ENCODE results near the gene GRHL1.
A peak's percentile ranks its signal among the peaks of the same experiment; 100 is the strongest.

GRHL1 gene

GRCh38 chr2:10042301-10043161, 91.0 kb downstream of the GRHL1 start:
- peak; percentile 63 for DNase-seq (ENCODE audit: low read depth)

DNA sequence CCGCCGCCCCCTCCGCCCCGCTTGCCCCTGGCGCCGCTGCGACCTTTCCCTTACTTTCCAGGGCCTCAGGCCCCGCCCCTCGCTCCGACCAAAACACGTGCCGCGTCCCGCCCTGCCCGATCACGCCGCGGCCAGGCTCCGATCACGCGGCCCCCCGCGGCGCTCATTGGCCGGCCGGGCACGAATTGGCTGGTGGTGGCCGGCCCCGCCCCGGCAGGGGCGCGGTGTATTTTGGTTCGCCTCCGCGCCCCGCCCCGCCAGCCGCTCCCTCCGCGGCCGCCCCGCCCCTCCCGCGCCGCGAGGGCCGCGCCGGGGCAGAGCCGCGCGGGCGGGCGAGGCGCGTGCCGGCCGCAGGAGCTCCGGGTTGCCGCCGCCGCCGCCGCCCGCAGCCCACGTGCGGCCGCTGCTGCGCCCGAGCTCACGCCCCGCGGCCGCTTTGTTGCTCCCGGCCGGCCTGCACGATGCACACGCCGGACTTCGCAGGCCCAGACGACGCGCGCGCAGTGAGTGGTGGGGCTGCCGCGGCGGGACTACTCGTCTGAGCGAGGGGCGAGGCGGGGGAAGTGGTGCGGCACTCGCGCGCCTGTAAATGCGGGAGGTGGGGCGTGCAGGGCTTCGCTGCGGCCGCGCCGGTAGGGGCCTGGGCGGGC, 91.9 kb downstream of the GRHL1 start, which contains the start of gene KLF11:
TSS of gene KLF11 (plus strand) at position 295 of the 650 bp plus-strand sequence. CDS start at position 462, 167 bp downstream.
- peak; percentile 82 for DNase-seq (ENCODE audit: low read depth)

DNA sequence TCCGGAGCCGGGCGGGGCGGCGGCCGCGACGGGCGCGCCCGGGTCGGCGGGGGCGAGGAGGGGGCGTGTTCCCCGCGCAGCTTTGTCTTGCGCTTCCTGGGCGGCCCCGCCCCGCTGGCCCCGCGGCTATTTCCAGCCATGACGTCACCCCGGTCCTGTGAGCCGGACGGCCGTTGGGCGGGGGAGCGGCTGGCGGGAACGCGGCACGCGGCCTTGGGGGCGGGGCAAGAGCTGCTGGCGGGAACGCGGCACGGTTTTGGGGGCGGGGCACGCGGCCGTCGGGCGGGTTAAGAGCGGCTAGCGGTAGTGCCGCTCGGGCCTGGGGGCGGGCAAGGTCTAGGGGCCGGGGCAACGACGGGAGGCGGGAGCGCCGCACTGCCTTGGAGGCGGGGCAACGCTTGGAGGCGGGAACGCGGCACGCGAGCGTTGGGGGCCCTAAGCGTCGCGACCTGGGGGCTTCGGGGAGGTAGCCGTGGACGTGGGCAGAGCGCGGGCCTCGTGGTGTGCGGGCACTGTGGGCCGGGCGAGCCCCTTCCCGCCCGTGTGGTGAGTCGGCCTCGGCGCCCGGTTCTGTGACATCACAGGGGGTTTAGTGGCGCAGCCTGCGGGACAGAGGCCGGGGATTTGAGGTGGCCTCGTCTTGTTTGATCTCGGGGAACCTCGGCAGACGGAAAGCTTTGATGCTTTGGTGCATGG, 92.6 kb downstream of the GRHL1 start:
- DNase-seq (ENCODE audit: low read depth), result peak; percentile 87

DNA sequence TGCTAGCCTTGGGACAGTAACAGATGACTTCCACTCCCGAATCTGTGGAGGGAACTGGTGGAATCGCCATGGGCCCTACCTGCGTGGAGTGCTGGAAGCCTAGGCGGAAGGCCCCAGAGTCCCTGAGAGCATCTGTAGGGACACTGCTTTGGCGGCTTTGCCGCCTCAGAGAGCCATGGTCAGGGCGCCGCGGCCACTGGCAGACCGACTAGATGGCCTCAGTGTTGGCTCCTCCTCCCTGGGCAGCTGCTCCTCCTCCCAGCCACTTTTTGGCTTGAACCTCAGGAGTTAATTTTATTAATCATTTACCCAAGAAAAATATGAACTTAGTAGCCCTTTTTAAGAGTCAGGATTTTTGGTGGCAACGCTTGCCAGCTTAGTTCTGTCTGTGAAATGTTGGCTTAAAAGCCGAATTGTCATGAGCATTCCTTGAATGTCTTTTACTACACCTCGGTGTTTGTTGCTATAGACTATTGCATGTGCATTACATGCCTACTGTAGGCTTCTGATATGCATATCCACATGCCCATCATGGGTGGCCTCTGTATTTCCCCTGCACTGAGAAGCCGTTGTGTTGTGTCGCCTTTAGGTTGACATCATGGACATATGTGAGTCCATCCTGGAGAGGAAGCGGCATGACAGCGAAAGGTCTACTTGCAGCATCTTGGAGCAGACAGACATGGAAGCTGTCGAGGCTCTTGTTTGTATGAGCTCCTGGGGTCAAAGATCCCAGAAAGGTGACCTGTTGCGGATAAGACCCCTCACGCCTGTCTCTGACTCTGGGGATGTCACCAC, 94.3 kb downstream of the GRHL1 start:
- DNase-seq (ENCODE audit: low read depth), result no peak

- no peak for DNase-seq (ENCODE audit: low read depth)
Observed at GRCh38 chr2:10046931-10047330, 95.4 kb downstream of the GRHL1 start.

DNA sequence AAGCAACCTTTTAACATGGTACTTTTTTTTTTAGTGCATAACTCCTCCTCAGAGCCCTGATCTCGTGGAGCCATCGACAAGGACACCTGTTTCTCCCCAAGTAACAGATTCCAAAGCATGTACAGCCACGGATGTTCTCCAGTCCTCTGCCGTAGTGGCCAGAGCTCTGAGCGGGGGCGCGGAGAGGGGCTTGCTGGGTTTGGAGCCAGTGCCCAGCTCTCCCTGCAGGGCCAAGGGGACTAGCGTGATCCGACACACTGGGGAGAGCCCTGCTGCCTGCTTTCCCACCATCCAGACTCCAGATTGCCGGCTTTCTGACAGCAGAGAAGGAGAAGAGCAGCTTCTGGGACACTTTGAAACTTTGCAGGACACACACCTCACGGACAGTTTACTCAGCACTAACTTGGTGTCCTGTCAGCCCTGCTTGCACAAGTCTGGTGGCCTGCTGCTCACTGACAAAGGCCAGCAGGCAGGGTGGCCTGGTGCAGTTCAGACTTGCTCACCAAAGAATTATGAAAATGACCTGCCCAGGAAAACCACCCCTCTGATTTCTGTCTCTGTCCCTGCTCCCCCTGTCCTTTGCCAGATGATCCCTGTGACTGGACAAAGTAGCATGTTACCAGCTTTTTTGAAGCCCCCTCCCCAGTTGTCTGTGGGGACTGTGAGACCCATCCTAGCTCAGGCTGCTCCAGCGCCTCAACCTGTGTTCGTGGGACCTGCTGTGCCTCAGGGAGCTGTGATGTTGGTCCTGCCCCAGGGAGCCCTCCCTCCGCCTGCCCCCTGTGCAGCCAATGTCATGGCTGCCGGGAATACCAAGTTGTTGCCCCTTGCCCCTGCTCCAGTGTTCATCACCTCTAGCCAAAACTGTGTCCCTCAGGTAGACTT, 96.4 kb downstream of the GRHL1 start:
- no peak for DNase-seq (ENCODE audit: low read depth)

DNA sequence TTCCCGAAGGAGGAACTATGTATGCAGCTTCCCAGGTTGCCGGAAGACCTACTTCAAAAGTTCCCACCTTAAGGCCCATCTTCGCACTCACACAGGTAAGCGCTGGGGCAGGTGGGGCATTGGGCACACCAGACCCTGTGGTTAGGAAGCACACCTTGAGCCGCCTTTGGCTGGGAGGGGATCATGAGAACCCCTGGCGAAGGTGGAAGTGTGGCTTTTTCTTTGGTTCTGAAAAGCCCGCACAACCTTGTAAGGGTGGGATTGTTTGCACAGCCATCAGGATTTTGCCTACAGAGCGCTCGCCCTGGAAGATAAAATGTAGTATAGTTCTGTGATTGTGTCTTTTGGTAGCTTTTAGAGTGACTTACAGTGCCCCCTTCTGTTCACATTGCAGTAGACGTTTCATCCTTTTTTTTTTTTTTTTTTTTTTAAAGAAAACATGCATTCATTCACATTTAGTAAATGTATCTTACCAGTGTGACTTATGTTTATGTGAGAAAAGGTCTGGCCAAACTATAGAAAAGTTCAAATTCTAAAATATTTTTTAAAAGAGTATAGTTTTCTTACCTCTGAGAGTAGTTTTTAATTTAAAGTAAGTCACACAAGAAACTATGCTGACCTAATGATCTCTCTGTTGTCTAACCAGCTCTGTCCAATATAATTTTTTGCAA, 97.1 kb downstream of the GRHL1 start:
- DNase-seq (ENCODE audit: low read depth), result peak; percentile 55
